ENCODE results near the gene HAND2.

- TF ChIP-seq CTCF (IDR thresholded peaks at IDR 0.05) (no peak), POLR2A (IDR thresholded peaks at IDR 0.05) (no peak)
Observed at GRCh38 chr4:173528378-173529321, 1.4 kb downstream of the HAND2 start.
